A549 (cell line): ENCODE measurements around the gene SLC25A19. TPM values are rescaled to one million over a fixed set of nuclear protein-coding genes. Genes with fewer than 3 reads are reported as not detected.

ENCODE experiments used
- ATAC-seq, 2 experiments: fragments of 200-7000 bp in 1 of 2; fragments of >200 bp in 1 of 2; cut with Nextera tagmentation in 1 of 2; cut with Tn5 transposase in 1 of 2; 3 replicates each; pipeline versions ENCODE4 v1.8.0 to v1.9.1; 2018 to 2020; ENCODE audit warnings: mild to moderate bottlenecking in 1 of 2, moderate library complexity in 1 of 2
- CTCF ChIA-PET: fragments of 300-600 bp; sonication (Branson Sonifier 250); formaldehyde crosslinking; extraction: SDS; loops from one replicate; lab custom pipeline; 2021; ENCODE audit warnings: antibody characterized with exemption, inconsistent platforms; lab: Yijun Ruan, JAX
- POLR2A ChIA-PET: fragments of 350-600 bp; formaldehyde crosslinking; extraction: SDS; loops from one replicate; lab custom pipeline; 2021; ENCODE audit warnings: antibody characterized with exemption, inconsistent platforms; lab: Yijun Ruan, JAX
- DNase-seq, 2 experiments: peaks; one replicate each; pipeline versions ENCODE4 v3.0.0 to v3.0.0-alpha.2; 2011 to 2016; ENCODE audit warnings: low read depth in 1 of 2, low spot score in 1 of 2
- FAIRE-seq: peaks from 2 replicates; lab custom pipeline; 2011; peaks lifted over from hg19 to GRCh38; lab: Jason Lieb, UNC
- H3K27ac ChIP-seq, 2 experiments: fragments of >200 bp; sonication (Bioruptor Twin); formaldehyde crosslinking; 3 replicates each; pipeline ENCODE4 v1.5.1; 2016 to 2017
- H3K4me1 ChIP-seq: fragments of >200 bp; sonication (Bioruptor Twin); formaldehyde crosslinking; 3 replicates; pipeline ENCODE4 v1.6.1; 2016
- H3K4me2 ChIP-seq: fragments of >200 bp; sonication (Bioruptor Twin); formaldehyde crosslinking; 3 replicates; pipeline ENCODE4 v1.6.1; 2016
- H3K4me3 ChIP-seq: fragments of >200 bp; sonication (Bioruptor Twin); formaldehyde crosslinking; 3 replicates; pipeline ENCODE4 v1.5.1; 2016
- H3K9me3 ChIP-seq: fragments of >200 bp; sonication (Bioruptor Twin); formaldehyde crosslinking; 3 replicates; pipeline ENCODE4 v1.6.1; 2016
- CEBPB ChIP-seq, 2 experiments: fragments of >200 bp in 1 of 2; sonication (Bioruptor Twin) in 1 of 2; formaldehyde crosslinking in 1 of 2; IDR thresholded peaks; 2 replicates each; pipeline ENCODE4 v1.6.1; 2012 to 2016
- ESRRA ChIP-seq: fragments of 150-350 bp; IDR thresholded peaks from 2 replicates; pipeline ENCODE4 v1.6.1; 2014; ENCODE audit warnings: mild to moderate bottlenecking, low read length, borderline replicate concordance
- FOSB ChIP-seq: fragments of 250-450 bp; sonication (Bioruptor Pico); IDR thresholded peaks from 2 replicates; pipeline ENCODE4 v1.5.0; 2020; ENCODE audit warnings: mild to moderate bottlenecking, moderate library complexity
- FOSL2 ChIP-seq, 2 experiments: fragments of 450-650 bp in 1 of 2; fragments of >200 bp in 1 of 2; sonication (Bioruptor Twin) in 1 of 2; formaldehyde crosslinking; IDR thresholded peaks; 2 replicates each; pipeline versions ENCODE4 v1.5.0 to v1.6.1; 2016 to 2020; ENCODE audit warnings: mild to moderate bottlenecking in 1 of 2, moderate library complexity in 1 of 2
- HDAC2 ChIP-seq: fragments of 200-600 bp; sonication (generic); IDR thresholded peaks from 2 replicates; pipeline ENCODE4 v1.6.1; 2016
- KDM5A ChIP-seq: fragments of 200-600 bp; sonication (generic); IDR thresholded peaks from 2 replicates; pipeline ENCODE4 v1.6.1; 2016; ENCODE audit warnings: antibody characterized with exemption, mild to moderate bottlenecking
- MAFK ChIP-seq: fragments of 450-650 bp; IDR thresholded peaks from 2 replicates; pipeline ENCODE4 v1.6.1; 2014; ENCODE audit not compliant: partially characterized antibody
- MAZ ChIP-seq: fragments of 150-350 bp; IDR thresholded peaks from 2 replicates; pipeline ENCODE4 v1.6.1; 2014; ENCODE audit warnings: antibody characterized with exemption, low read depth, low read length, borderline replicate concordance
- MYC ChIP-seq: IDR thresholded peaks from 2 replicates; pipeline ENCODE4 v1.6.1; 2012; ENCODE audit warnings: mild to moderate bottlenecking, inconsistent platforms, low read length, improper control_type of control experiment, borderline replicate concordance
- PHF8 ChIP-seq: fragments of 200-600 bp; sonication (generic); IDR thresholded peaks from 2 replicates; pipeline ENCODE4 v1.6.1; 2016; ENCODE audit warnings: low read depth, mild to moderate bottlenecking, antibody characterized with exemption, moderate library complexity, borderline replicate concordance
- POLR2A ChIP-seq: IDR thresholded peaks from 2 replicates; pipeline ENCODE4 v1.6.1; 2012; ENCODE audit warnings: mild to moderate bottlenecking, low read length
- RAD21 ChIP-seq, 2 experiments: fragments of >200 bp in 1 of 2; sonication (Bioruptor Twin) in 1 of 2; formaldehyde crosslinking in 1 of 2; IDR thresholded peaks in 1 of 2; conservative IDR thresholded peaks in 1 of 2; 2 replicates in 1 of 2; 3 replicates in 1 of 2; pipeline ENCODE4 v1.6.1; 2012 to 2018; ENCODE audit warnings: inconsistent platforms in 1 of 2
- SMC3 ChIP-seq: fragments of >200 bp; sonication (Bioruptor Twin); formaldehyde crosslinking; IDR thresholded peaks from 3 replicates; pipeline ENCODE4 v1.6.1; 2018; ENCODE audit warnings: inconsistent platforms
- TFCP2L1 ChIP-seq: fragments of 250-450 bp; sonication (Bioruptor Pico); IDR thresholded peaks from 2 replicates; pipeline ENCODE4 v1.5.0; 2021; ENCODE audit warnings: mild to moderate bottlenecking
- ZNF302 ChIP-seq: fragments of 250-450 bp; sonication (Bioruptor Pico); IDR thresholded peaks from 2 replicates; pipeline ENCODE4 v1.9.0; 2021; ENCODE audit warnings: inconsistent platforms, mild to moderate bottlenecking, moderate library complexity
- WGBS: methylation state at CpG from one replicate; pipeline ENCODE4 v1.1.6; 2017; ENCODE audit errors: missing lambda C conversion rate; 5-methylcytosine and 5-hydroxymethylcytosine counted together
- polyA plus RNA-seq, 4 experiments: library from polyadenylated mRNA; depleted of rRNA in 3 of 4; stranded (reverse); fragments of >200 nt; fragmentation: RNase III in 1 of 4; extraction: RNeasy Plus Mini Kit Qiagen cat#74134 plus additional on column Dnase treatment in 1 of 4; gene quantifications; 2 replicates in 3 of 4; 3 replicates in 1 of 4; pipeline ENCODE4 v1.2.3, GENCODE V29; 2011 to 2017
- TF ChIP-seq, protein P1 (sequence below): fragments of 250-450 bp; sonication (Bioruptor Pico); IDR thresholded peaks from 2 replicates; pipeline ENCODE4 v1.5.0; 2021; ENCODE audit warnings: mild to moderate bottlenecking, moderate library complexity, borderline replicate concordance
- TF ChIP-seq, protein P2 (sequence below): IDR thresholded peaks from 2 replicates; pipeline ENCODE4 v1.6.1; 2012
- TF ChIP-seq, protein P3 (sequence below): IDR thresholded peaks from 2 replicates; pipeline ENCODE4 v1.6.1; 2012; ENCODE audit warnings: low read depth, borderline replicate concordance

The SLC25A19 gene
- polyA plus RNA-seq, 2 of the 4 experiments (the other 2 are of a cell fraction): 14.9 to 15.3 TPM

DNA sequence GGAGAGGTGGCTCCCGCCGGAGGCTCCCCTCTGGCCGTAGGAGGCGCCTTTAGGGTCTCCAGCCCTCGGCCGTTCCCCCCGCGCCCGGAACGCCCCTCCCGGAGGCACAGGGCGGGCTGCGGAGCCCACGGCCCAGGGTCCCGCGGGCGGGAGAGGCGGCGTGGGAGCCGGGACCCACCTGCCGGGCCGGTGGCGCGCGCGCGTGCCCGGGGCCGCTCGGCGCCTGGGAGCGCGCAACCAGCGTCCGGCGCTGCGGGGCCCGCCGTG lies 18.3 kb downstream of the SLC25A19 start, which contains the start of gene MIF4GD (continued):
- TF ChIP-seq RAD21 (conservative IDR thresholded peaks at IDR 0.05 in 1 of 2, IDR thresholded peaks at IDR 0.05 in 1 of 2) (no peak), PHF8 (0 out of 2 replicates have a peak, but pooled peaks have one; percentile 31)

DNA sequence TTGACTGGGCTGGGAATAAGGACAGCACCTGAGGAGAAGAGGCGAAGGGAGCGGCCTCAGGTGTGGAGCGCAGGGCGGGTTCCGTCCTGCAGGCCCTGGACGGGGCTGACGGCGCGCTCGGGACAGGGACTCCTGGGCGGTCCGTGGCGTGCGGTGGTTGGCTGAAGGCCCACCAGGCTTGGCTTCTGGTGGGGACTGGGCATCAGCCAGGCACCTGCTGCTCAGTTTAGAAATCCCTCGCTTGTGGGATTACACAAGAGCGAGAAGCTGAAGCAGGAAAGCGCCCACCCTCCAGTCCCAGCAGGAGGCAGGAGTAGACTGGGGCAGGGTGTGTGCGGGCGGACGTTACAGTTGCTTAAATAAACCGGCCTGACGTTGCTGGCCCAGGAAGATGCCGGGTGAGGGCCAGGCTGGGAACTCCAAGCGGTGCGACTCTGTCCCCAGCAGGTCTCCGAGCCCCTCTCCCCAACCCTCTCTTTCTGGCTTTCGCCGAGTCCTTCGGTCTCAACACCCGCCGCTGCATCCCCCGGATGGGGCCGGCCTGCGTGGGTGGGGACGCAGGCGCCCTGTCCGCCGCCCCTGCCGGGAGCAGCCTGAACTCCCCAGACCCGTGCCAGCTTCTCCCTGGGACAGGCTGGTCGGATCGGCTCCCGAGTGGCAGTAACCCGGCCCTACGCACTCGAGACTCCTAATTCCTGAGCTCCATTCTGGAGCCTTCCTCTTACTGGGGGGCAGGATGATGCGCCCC lies 18.8 kb downstream of the SLC25A19 start:
- peak; percentile 87 to 88 for DNase-seq
- peak overlapping the region; percentile 95 to 96 for H3K27ac ChIP-seq
- FAIRE-seq: no peak
- H3K4me2 ChIP-seq: peak overlapping the region; percentile 95
- H3K9me3 ChIP-seq: no peaks in the 10 kb centered on the region
- 8% methylated on average over 38 of the region's 47 CpGs for WGBS
- H3K4me3 ChIP-seq: peak overlapping the region; percentile 93
- CTCF ChIA-PET: interaction anchor here (0.5 to 8.4 kb wide), 69 partner anchors 10 to 347 kb away, joined by 3 to 110 read pairs (median 4); partner anchors contain the start of genes GGA3, GRB2, MRPS7 and SLC25A19
- TF ChIP-seq MYC (no peak), FOSB (CRISPR knock-in tag) (no peak), TFCP2L1 (CRISPR knock-in tag) (peak; percentile 24; the same call in 1 of the 2 replicates), POLR2A (peak; percentile 33; the same call in 1 of the 2 replicates), HDAC2 (no peak), ESRRA (no peak), PHF8 (peak; percentile 63), ZNF302 (no peak), MAZ (0 out of 2 replicates have a peak, but pooled peaks have one; percentile 29), KDM5A (no peak), CEBPB (IDR thresholded peaks at IDR 0.05) (peak; percentile 35 to 78; a peak in 3 of 4 replicates), SMC3 (0 out of 3 replicates have a peak, but pooled peaks have one; percentile 22), RAD21 (conservative IDR thresholded peaks at IDR 0.05 in 1 of 2, IDR thresholded peaks at IDR 0.05 in 1 of 2) (peak; percentile 47 to 56)
- TF ChIP-seq, protein P1, sequence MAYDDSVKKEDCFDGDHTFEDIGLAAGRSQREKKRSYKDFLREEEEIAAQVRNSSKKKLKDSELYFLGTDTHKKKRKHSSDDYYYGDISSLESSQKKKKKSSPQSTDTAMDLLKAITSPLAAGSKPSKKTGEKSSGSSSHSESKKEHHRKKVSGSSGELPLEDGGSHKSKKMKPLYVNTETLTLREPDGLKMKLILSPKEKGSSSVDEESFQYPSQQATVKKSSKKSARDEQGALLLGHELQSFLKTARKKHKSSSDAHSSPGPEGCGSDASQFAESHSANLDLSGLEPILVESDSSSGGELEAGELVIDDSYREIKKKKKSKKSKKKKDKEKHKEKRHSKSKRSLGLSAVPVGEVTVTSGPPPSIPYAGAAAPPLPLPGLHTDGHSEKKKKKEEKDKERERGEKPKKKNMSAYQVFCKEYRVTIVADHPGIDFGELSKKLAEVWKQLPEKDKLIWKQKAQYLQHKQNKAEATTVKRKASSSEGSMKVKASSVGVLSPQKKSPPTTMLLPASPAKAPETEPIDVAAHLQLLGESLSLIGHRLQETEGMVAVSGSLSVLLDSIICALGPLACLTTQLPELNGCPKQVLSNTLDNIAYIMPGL (CRISPR knock-in tag): 0 out of 2 replicates have a peak, but pooled peaks have one; percentile 42
- TF ChIP-seq, protein P2, sequence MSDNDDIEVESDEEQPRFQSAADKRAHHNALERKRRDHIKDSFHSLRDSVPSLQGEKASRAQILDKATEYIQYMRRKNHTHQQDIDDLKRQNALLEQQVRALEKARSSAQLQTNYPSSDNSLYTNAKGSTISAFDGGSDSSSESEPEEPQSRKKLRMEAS: 0 out of 2 replicates have a peak, but pooled peaks have one; percentile 32
- TF ChIP-seq, protein P3, sequence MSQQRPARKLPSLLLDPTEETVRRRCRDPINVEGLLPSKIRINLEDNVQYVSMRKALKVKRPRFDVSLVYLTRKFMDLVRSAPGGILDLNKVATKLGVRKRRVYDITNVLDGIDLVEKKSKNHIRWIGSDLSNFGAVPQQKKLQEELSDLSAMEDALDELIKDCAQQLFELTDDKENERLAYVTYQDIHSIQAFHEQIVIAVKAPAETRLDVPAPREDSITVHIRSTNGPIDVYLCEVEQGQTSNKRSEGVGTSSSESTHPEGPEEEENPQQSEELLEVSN: peak; percentile 15; the same call in 1 of the 2 replicates
- peak; percentile 74 to 78 for ATAC-seq
- POLR2A ChIA-PET: interaction anchor here (0.8 to 3.5 kb wide), 16 partner anchors 9 to 398 kb away, joined by 3 to 86 read pairs (median 4); partner anchors contain the start of genes FDXR, GGA3, GRB2 and MRPS7
- H3K4me1 ChIP-seq: peaks cover 26% of the 10 kb centered on the region

DNA sequence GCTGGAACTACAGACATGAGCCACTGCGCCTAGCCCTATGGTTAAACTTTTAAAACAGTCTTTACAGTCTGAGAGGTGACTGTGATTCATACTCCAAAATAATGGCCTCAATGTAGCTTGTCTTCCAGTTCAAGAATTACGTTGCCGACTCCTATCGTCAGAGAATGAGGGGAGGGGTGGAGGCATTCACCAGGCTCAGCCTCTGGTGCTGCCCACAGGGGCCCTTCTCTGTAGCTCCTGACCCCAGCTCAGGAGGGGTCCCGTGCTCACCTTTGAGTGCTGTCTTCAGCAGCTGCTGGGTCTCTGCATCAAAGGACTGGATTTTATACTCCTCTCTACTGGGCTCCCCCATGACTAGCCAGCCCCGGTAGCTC lies 19.4 kb downstream of the SLC25A19 start:
- no peak for FAIRE-seq
- DNase-seq: no peak
- Histone ChIP-seq H3K27ac (peak overlapping the region; percentile 95 to 96), H3K4me2 (peak overlapping the region; percentile 95), H3K9me3 (no peaks in the 10 kb centered on the region), H3K4me1 (peaks cover 26% of the 10 kb centered on the region), H3K4me3 (peak overlapping the region; percentile 93)
- ChIA-PET CTCF (interaction anchor here (0.6 to 8.4 kb wide), 31 partner anchors 9 to 308 kb away, joined by 3 to 110 read pairs (median 11); partner anchors contain the start of genes GGA3, GRB2, MRPS7 and SLC25A19), POLR2A (interaction anchor here (0.6 to 3.5 kb wide), 7 partner anchors 8 to 136 kb away, joined by 4 to 86 read pairs (median 6); partner anchors contain the start of genes GGA3, GRB2, MRPS7 and SLC25A19)
- 46% methylated on average over 6 of the region's 6 CpGs for WGBS
- no peak for TF ChIP-seq MAFK
- TF ChIP-seq FOSL2 (IDR thresholded peaks at IDR 0.05): no peak
- peak; percentile 2; the same call in 1 of the 2 replicates for TF ChIP-seq FOSL2 (CRISPR knock-in tag; IDR thresholded peaks at IDR 0.05)
- no peak for TF ChIP-seq HDAC2
- no peak for TF ChIP-seq MAZ
- no peak for TF ChIP-seq POLR2A
- ATAC-seq: peak in 1 of 2 experiments; percentile 9; a peak in 3 of 6 replicates
